ENCODE results near the gene PPFIBP1.

PPFIBP1 gene

GRCh38 chr12:27523642-27524493 lies at the start of gene PPFIBP1:
Gene PPFIBP1, plus strand, starts transcription at chr12:27524206. Its CDS starts 109,191 bp downstream, at chr12:27633397.
- peak; percentile 96 for DNase-seq (ENCODE audit: low spot score)
- peak; percentile 23 for TF ChIP-seq CTCF (IDR thresholded peaks at IDR 0.05; ENCODE audit: borderline replicate concordance, control extremely low read depth, extremely low read depth, insufficient read depth, missing control alignments)
- in situ Hi-C loops (cut with MboI; ENCODE audit: low sequenced_read_pairs, unreplicated experiment) = no loop called here

- no peak for DNase-seq (ENCODE audit: low spot score)
- in situ Hi-C loops (cut with MboI; ENCODE audit: low sequenced_read_pairs, unreplicated experiment) = no loop called here
- TF ChIP-seq CTCF (IDR thresholded peaks at IDR 0.05; ENCODE audit: borderline replicate concordance, control extremely low read depth, extremely low read depth, insufficient read depth, missing control alignments) = no peak
These were observed 49.7 kb upstream of the PPFIBP1 start for GRCh38 chr12:27474344-27474743.

- DNase-seq (ENCODE audit: low spot score) = no peak
- TF ChIP-seq CTCF (IDR thresholded peaks at IDR 0.05; ENCODE audit: borderline replicate concordance, control extremely low read depth, extremely low read depth, insufficient read depth, missing control alignments) = no peak
- in situ Hi-C loops (cut with MboI; ENCODE audit: low sequenced_read_pairs, unreplicated experiment) = no loop called here
These were observed 47.0 kb upstream of the PPFIBP1 start for GRCh38 chr12:27477049-27477448.

- in situ Hi-C loops (cut with MboI; ENCODE audit: low sequenced_read_pairs, unreplicated experiment) = no loop called here
- no peak for TF ChIP-seq CTCF (IDR thresholded peaks at IDR 0.05; ENCODE audit: borderline replicate concordance, control extremely low read depth, extremely low read depth, insufficient read depth, missing control alignments)
- no peak for DNase-seq (ENCODE audit: low spot score)
These were observed 45.1 kb upstream of the PPFIBP1 start for GRCh38 chr12:27478949-27479348.

GRCh38 chr12:27480016-27480415 lies 44.0 kb upstream of the PPFIBP1 start:
- no peak for TF ChIP-seq CTCF (IDR thresholded peaks at IDR 0.05; ENCODE audit: borderline replicate concordance, control extremely low read depth, extremely low read depth, insufficient read depth, missing control alignments)
- in situ Hi-C loops (cut with MboI; ENCODE audit: low sequenced_read_pairs, unreplicated experiment) = no loop called here
- DNase-seq (ENCODE audit: low spot score) = no peak

- DNase-seq (ENCODE audit: low spot score) = no peak
- TF ChIP-seq CTCF (IDR thresholded peaks at IDR 0.05; ENCODE audit: borderline replicate concordance, control extremely low read depth, extremely low read depth, insufficient read depth, missing control alignments) = no peak
- in situ Hi-C loops (cut with MboI; ENCODE audit: low sequenced_read_pairs, unreplicated experiment) = no loop called here
These were observed 37.0 kb upstream of the PPFIBP1 start for GRCh38 chr12:27486961-27487360.

All from GM13976 (cell line).